Fibroblast of lung (primary cell): ENCODE results near the gene KRTAP3-1. TPM values are rescaled to one million over a fixed set of nuclear protein-coding genes. Genes with fewer than 3 reads are reported as not detected.
A peak's percentile ranks its signal among the peaks of the same experiment; 100 is the strongest.

Experiments used
- DNase-seq, 2 donors: peaks; one replicate each; pipeline versions ENCODE4 v3.0.0 to v3.0.0-alpha.2; 2010; ENCODE audit warnings: low read depth in 2 of 2
- H2AFZ ChIP-seq: 2 replicates; pipeline ENCODE4 v1.5.1; 2012; ENCODE audit warnings: low read length, control low read depth, inconsistent platforms
- H3K27ac ChIP-seq: 2 replicates; pipeline ENCODE4 v1.5.1; 2011; ENCODE audit warnings: low read length, control low read depth; ENCODE audit not compliant: insufficient read depth
- H3K27me3 ChIP-seq: 2 replicates; pipeline ENCODE4 v1.5.1; 2011; ENCODE audit warnings: mild to moderate bottlenecking, low read length; ENCODE audit not compliant: control insufficient read depth, insufficient read depth
- H3K36me3 ChIP-seq: 2 replicates; pipeline ENCODE4 v1.5.1; 2011; ENCODE audit warnings: low read length; ENCODE audit not compliant: control insufficient read depth, insufficient read depth
- H3K4me1 ChIP-seq: 2 replicates; pipeline ENCODE4 v1.5.1; 2011; ENCODE audit warnings: low read length; ENCODE audit not compliant: control insufficient read depth, insufficient read depth; ENCODE audit errors: extremely low read depth
- H3K4me2 ChIP-seq: 2 replicates; pipeline ENCODE4 v1.5.1; 2011; ENCODE audit warnings: low read length, control low read depth; ENCODE audit not compliant: insufficient read depth; ENCODE audit errors: extremely low read depth
- H3K4me3 ChIP-seq, 4 experiments: fragments of 200-600 bp in 1 of 4; sonication (generic) in 1 of 4; replicated peaks in 1 of 4; 2 replicates each; pipeline ENCODE4 v1.5.1; 2011 to 2016; ENCODE audit warnings: low read length in 4 of 4, low read depth in 3 of 4, mild to moderate bottlenecking in 3 of 4, control low read depth in 2 of 4, inconsistent platforms in 1 of 4, mixed read lengths in 1 of 4; ENCODE audit not compliant: insufficient read depth in 1 of 4; ENCODE audit errors: control extremely low read depth in 1 of 4
- H3K79me2 ChIP-seq: 2 replicates; pipeline ENCODE4 v1.5.1; 2012; ENCODE audit warnings: mild to moderate bottlenecking, low read length, inconsistent platforms; ENCODE audit not compliant: control insufficient read depth, insufficient read depth
- H3K9ac ChIP-seq: 2 replicates; pipeline ENCODE4 v1.5.1; 2011; ENCODE audit warnings: mild to moderate bottlenecking, low read length, control low read depth; ENCODE audit not compliant: insufficient read depth
- H3K9me3 ChIP-seq: 2 replicates; pipeline ENCODE4 v1.5.1; 2012; ENCODE audit warnings: low read depth, low read length; ENCODE audit not compliant: control insufficient read depth, insufficient read depth
- H4K20me1 ChIP-seq: 2 replicates; pipeline ENCODE4 v1.5.1; 2011; ENCODE audit warnings: low read length; ENCODE audit not compliant: control insufficient read depth, insufficient read depth; ENCODE audit errors: extremely low read depth
- CTCF ChIP-seq, 2 donors: IDR thresholded peaks in 1 of 2; conservative IDR thresholded peaks in 1 of 2; 1 replicate in 1 of 2; 2 replicates in 1 of 2; pipeline ENCODE4 v1.5.1; 2011 to 2012; ENCODE audit warnings: low read length in 2 of 2, control low read depth in 1 of 2, inconsistent platforms in 1 of 2, low read depth in 1 of 2, mild to moderate bottlenecking in 1 of 2
- EZH2 ChIP-seq: IDR thresholded peaks from 2 replicates; pipeline ENCODE4 v1.5.1; 2012; ENCODE audit warnings: low read length, control low read depth, mild to moderate bottlenecking; ENCODE audit errors: missing control alignments
- polyA plus RNA-seq, 2 donors: library from polyadenylated mRNA; depleted of rRNA in 1 of 2; stranded (reverse) in 1 of 2; unstranded in 1 of 2; fragments of >200 nt; gene quantifications; 2 replicates each; pipeline ENCODE4 v1.2.1, GENCODE V29; 2011 to 2012; ENCODE audit warnings: missing spikeins in 1 of 2
- total RNA-seq: library from RNA; depleted of rRNA; stranded (reverse); fragments of >200 nt; gene quantifications from 2 replicates; pipeline ENCODE4 v1.2.1, GENCODE V29; 2014

Gene KRTAP3-1
- total and polyA plus RNA-seq, 2 donors (not counting 1 experiment from before 2014, with no cell fraction given), result not detected

- TF ChIP-seq EZH2 (no peak), CTCF (conservative IDR thresholded peaks at IDR 0.05 in 1 of 2, IDR thresholded peaks at IDR 0.05 in 1 of 2; ENCODE audit: low read depth in 1 of 2, low read length in 2 of 2) (no peak)
- no peak overlapping the region for H3K27ac ChIP-seq
- H4K20me1 ChIP-seq, result no peaks in the 10 kb centered on the region
- no peak overlapping the region for H3K4me2 ChIP-seq
- no peak overlapping the region for H3K9ac ChIP-seq
- H3K27me3 ChIP-seq, result no peaks in the 10 kb centered on the region
- H3K4me3 ChIP-seq, result no peak overlapping the region
- no peaks in the 10 kb centered on the region for H3K9me3 ChIP-seq
- no peak overlapping the region for H2AFZ ChIP-seq
- no peaks in the 10 kb centered on the region for H3K79me2 ChIP-seq
- DNase-seq, result no peak
- H3K36me3 ChIP-seq, result no peaks in the 10 kb centered on the region
- no peaks in the 10 kb centered on the region for H3K4me1 ChIP-seq
Observed at GRCh38 chr17:40986920-40987319, 22.0 kb downstream of the KRTAP3-1 start.

- no peak within 1 kb of the TSS for H3K9ac ChIP-seq
- no peak within 1 kb of the TSS for H3K4me2 ChIP-seq
- no peak within 1 kb of the TSS for H3K4me3 ChIP-seq
- H3K36me3 ChIP-seq, result no peaks in the 10 kb centered on the region
- H3K79me2 ChIP-seq, result no peaks in the 10 kb centered on the region
- TF ChIP-seq CTCF (conservative IDR thresholded peaks at IDR 0.05 in 1 of 2, IDR thresholded peaks at IDR 0.05 in 1 of 2; ENCODE audit: low read depth in 1 of 2, low read length in 2 of 2), result no peak
- TF ChIP-seq EZH2, result no peak
- no peak for DNase-seq
- H3K9me3 ChIP-seq, result no peaks in the 10 kb centered on the region
- H4K20me1 ChIP-seq, result no peaks in the 10 kb centered on the region
- no peak within 1 kb of the TSS for H3K27ac ChIP-seq
- peaks cover 6% of the 10 kb centered on the region for H3K4me1 ChIP-seq
- H3K27me3 ChIP-seq, result no peaks in the 10 kb centered on the region
- no peak within 1 kb of the TSS for H2AFZ ChIP-seq
Observed at GRCh38 chr17:40984226-40984625, 24.7 kb downstream of the KRTAP3-1 start, which contains the start of gene KRT40. KRT40 (minus strand) TSS chr17:40984326; CDS start chr17:40984273, 53 bp downstream.

GRCh38 chr17:40981115-40981514 is 27.8 kb downstream of the KRTAP3-1 start:
- no peak for DNase-seq
- no peak for TF ChIP-seq CTCF (conservative IDR thresholded peaks at IDR 0.05 in 1 of 2, IDR thresholded peaks at IDR 0.05 in 1 of 2; ENCODE audit: low read depth in 1 of 2, low read length in 2 of 2)
- no peak for TF ChIP-seq EZH2
- peak overlapping the region; percentile 77 for H2AFZ ChIP-seq
- no peaks in the 10 kb centered on the region for H3K27me3 ChIP-seq
- H3K36me3 ChIP-seq, result no peaks in the 10 kb centered on the region
- no peaks in the 10 kb centered on the region for H3K79me2 ChIP-seq
- H3K27ac ChIP-seq, result no peak overlapping the region
- H3K4me3 ChIP-seq, result peak overlapping the region in 1 of 4 experiments; percentile 15
- H3K4me2 ChIP-seq, result peak overlapping the region; percentile 69
- H3K9ac ChIP-seq, result no peak overlapping the region
- no peaks in the 10 kb centered on the region for H3K9me3 ChIP-seq
- H3K4me1 ChIP-seq, result peaks cover 6% of the 10 kb centered on the region
- no peaks in the 10 kb centered on the region for H4K20me1 ChIP-seq
